Measurements from ENCODE around the gene ORC5. TPM values are rescaled to one million over a fixed set of nuclear protein-coding genes. Genes with fewer than 3 reads are reported as not detected.

Gene ORC5
- total RNA-seq, 4 donors from 2014 or later: 4.3 to 58.1 (median 12.6) TPM

DNA sequence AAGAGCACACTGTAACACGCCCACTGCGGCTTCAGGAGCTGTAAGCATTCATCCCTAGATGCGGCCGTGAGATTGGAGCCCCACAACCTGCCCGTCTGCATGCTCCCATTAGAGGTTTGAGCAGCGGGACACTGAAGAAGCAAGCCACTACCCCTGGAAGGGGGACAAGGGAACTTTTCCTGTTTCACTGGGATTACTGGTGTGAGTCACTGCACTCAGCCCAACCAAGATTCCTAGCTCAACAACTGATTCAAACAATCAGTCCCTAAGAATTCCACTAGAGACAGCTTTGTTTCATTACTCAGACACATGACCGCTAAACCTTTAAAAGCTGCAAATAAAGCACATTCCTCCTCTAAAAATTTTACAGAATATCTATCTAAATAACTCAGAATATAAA is 69.8 kb downstream of the ORC5 start:
- intact Hi-C loops (cut with DNase I; ENCODE audit: low total_unique reads): no loop called here
- DNase-seq: no peak
- ATAC-seq: no peak
- Histone ChIP-seq H3K4me3 (no peak overlapping the region), H3K9me3 (no peaks in the 10 kb centered on the region), H3K27ac (no peak overlapping the region), H3K27me3 (no peaks in the 10 kb centered on the region), H3K4me1 (peaks cover 8 to 16% of the 10 kb centered on the region in 2 donors), H3K36me3 (peaks cover 0 to 15% of the 10 kb centered on the region in 2 donors)
- in situ Hi-C loops (cut with MboI; ENCODE audit: low sequenced_read_pairs in 4 of 4): no loop called here
- TF ChIP-seq POLR2A (IDR thresholded peaks at IDR 0.05): no peak
- TF ChIP-seq, protein P1, sequence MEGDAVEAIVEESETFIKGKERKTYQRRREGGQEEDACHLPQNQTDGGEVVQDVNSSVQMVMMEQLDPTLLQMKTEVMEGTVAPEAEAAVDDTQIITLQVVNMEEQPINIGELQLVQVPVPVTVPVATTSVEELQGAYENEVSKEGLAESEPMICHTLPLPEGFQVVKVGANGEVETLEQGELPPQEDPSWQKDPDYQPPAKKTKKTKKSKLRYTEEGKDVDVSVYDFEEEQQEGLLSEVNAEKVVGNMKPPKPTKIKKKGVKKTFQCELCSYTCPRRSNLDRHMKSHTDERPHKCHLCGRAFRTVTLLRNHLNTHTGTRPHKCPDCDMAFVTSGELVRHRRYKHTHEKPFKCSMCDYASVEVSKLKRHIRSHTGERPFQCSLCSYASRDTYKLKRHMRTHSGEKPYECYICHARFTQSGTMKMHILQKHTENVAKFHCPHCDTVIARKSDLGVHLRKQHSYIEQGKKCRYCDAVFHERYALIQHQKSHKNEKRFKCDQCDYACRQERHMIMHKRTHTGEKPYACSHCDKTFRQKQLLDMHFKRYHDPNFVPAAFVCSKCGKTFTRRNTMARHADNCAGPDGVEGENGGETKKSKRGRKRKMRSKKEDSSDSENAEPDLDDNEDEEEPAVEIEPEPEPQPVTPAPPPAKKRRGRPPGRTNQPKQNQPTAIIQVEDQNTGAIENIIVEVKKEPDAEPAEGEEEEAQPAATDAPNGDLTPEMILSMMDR (IDR thresholded peaks at IDR 0.05 in 4 of 5, conservative IDR thresholded peaks at IDR 0.05 in 1 of 5): no peak

DNA sequence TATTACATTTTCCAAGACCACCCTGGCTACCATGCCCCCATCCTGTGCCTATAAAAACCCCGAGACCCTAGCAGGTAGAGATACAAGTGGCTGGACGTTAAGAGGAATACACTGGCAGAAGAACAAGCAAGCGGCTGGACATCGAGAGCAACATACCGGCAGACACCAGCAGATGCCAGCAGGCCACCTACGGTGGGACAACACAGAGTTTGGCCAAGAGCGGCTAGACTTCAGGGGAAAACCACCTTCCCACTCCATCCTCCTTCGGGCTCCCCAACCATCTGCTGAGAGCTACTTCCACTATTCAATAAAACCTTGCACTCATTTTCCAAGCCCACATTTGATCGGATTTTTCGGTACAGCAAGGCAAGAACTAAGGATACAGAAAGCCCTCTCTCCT is 70.3 kb downstream of the ORC5 start:
- Histone ChIP-seq H3K27ac (no peak overlapping the region), H3K27me3 (no peaks in the 10 kb centered on the region), H3K4me3 (no peak overlapping the region), H3K9me3 (no peaks in the 10 kb centered on the region), H3K4me1 (peaks cover 13 to 20% of the 10 kb centered on the region in 2 donors), H3K36me3 (peaks cover 0 to 15% of the 10 kb centered on the region in 2 donors)
- TF ChIP-seq, protein P1 (IDR thresholded peaks at IDR 0.05 in 4 of 5, conservative IDR thresholded peaks at IDR 0.05 in 1 of 5): no peak
- no peak for TF ChIP-seq POLR2A (IDR thresholded peaks at IDR 0.05)
- in situ Hi-C loops (cut with MboI; ENCODE audit: low sequenced_read_pairs in 4 of 4): no loop called here
- no peak for DNase-seq
- intact Hi-C loops (cut with DNase I; ENCODE audit: low total_unique reads): no loop called here
- ATAC-seq: no peak

DNA sequence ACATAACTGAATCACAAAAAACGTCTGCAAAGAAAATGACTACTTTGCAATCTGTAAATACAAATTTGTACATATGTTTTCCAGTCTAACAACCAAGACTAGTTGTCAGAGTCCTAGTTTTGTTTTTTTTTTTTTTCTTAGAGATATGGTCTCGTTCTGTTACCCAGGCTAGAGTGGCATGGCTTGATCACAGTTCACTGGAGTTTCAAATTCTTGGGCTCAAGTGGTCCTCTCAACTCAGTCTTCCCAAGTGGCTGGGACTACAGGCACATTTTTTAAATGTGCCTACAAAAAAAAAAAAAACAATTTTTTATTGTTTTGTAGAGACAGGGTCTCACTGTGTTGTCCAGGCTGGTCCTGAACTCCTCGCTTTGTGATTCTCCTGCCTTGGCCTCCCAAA is 70.8 kb downstream of the ORC5 start:
- Histone ChIP-seq H3K4me3 (no peak overlapping the region), H3K27ac (no peak overlapping the region), H3K9me3 (no peaks in the 10 kb centered on the region), H3K27me3 (no peaks in the 10 kb centered on the region), H3K4me1 (peaks cover 15 to 23% of the 10 kb centered on the region in 2 donors), H3K36me3 (peaks cover 0 to 15% of the 10 kb centered on the region in 2 donors)
- TF ChIP-seq, protein P1 (IDR thresholded peaks at IDR 0.05 in 4 of 5, conservative IDR thresholded peaks at IDR 0.05 in 1 of 5): no peak
- no peak for TF ChIP-seq POLR2A (IDR thresholded peaks at IDR 0.05)
- no peak for DNase-seq
- in situ Hi-C loops (cut with MboI; ENCODE audit: low sequenced_read_pairs in 4 of 4) (no loop called here), intact Hi-C loops (cut with DNase I; ENCODE audit: low total_unique reads) (no loop called here)
- ATAC-seq: no peak

DNA sequence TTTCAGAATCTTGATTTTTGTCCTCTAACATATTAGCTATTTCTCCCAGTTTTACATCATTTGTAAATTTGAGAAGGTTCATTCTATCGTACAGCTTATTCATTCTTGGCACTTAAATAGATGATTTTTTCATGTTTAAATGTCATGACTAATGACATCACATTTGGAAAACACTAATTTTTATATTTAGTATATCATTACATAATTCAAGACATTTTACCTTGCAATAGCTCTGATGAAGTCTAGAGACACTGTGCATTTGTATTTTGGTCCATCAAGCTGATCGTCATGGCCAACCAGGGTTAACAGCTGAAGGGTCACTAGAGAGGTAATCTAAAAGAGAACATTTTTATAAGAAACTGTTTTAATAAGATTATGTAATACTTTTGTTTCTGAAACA is 71.3 kb downstream of the ORC5 start:
- in situ Hi-C loops (cut with MboI; ENCODE audit: low sequenced_read_pairs in 4 of 4) (no loop called here), intact Hi-C loops (cut with DNase I; ENCODE audit: low total_unique reads) (no loop called here)
- no peak for DNase-seq
- ATAC-seq: no peak
- Histone ChIP-seq H3K9me3 (no peaks in the 10 kb centered on the region), H3K36me3 (peaks cover 0 to 15% of the 10 kb centered on the region in 2 donors), H3K27me3 (no peaks in the 10 kb centered on the region), H3K27ac (no peak overlapping the region), H3K4me1 (peaks cover 15 to 23% of the 10 kb centered on the region in 2 donors), H3K4me3 (no peak overlapping the region)
- TF ChIP-seq, protein P1 (IDR thresholded peaks at IDR 0.05 in 4 of 5, conservative IDR thresholded peaks at IDR 0.05 in 1 of 5): no peak
- no peak for TF ChIP-seq POLR2A (IDR thresholded peaks at IDR 0.05)
